Vagina (tissue), 2 donors: ENCODE measurements around the gene TRIO.

Experiments
- CTCF ChIP-seq, 3 experiments: fragments of 450-650 bp in 2 of 3; fragments of 200-600 bp in 1 of 3; sonication (generic) in 1 of 3; IDR thresholded peaks; one replicate each; pipeline ENCODE4 v1.5.1; 2017 to 2019; ENCODE audit warnings: antibody characterized with exemption in 3 of 3, mild to moderate bottlenecking in 2 of 3, moderate library complexity in 2 of 3
- POLR2A ChIP-seq, 2 donors: fragments of 450-650 bp; IDR thresholded peaks; one replicate each; pipeline ENCODE4 v1.6.1; 2017; ENCODE audit warnings: antibody characterized with exemption in 2 of 2, mild to moderate bottlenecking in 2 of 2, moderate library complexity in 2 of 2

DNA sequence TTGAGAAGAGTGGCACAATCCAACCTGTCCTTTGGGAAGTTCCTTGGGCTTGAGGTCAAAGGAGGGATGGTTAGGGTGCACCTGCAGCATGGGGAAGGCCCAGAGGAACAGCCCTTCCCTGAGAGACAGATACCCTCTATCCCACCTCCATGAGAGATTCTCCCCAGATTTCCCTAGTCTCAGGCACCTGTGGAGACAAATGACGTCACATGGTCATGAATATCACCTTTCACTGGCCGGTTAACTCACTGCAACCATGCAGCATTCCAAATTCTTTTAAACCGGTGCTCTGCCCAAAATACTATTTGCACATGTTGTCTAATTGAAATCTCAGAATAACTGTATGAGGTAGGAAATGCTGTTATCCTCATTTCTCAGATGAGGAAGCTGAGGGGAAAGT lies 15.6 kb upstream of the TRIO start:
- TF ChIP-seq CTCF (IDR thresholded peaks at IDR 0.05) (no peak), POLR2A (IDR thresholded peaks at IDR 0.05) (no peak)
